Tibial nerve (tissue), 4 donors: ENCODE results near the gene DHRS1. TPM values are rescaled to one million over a fixed set of nuclear protein-coding genes. Genes with fewer than 3 reads are reported as not detected.

ENCODE experiments used
- DNase-seq, 2 donors: peaks; one replicate each; pipeline ENCODE4 v3.0.0-alpha.2; 2019; ENCODE audit warnings: low spot score in 2 of 2
- H3K27ac ChIP-seq, 4 donors: fragments of 200-600 bp; sonication (generic) in 3 of 4; one replicate each; pipeline ENCODE4 v1.5.1; 2017 to 2019; ENCODE audit warnings: mild to moderate bottlenecking in 1 of 4
- H3K27me3 ChIP-seq, 2 donors: fragments of 200-600 bp; sonication (generic) in 1 of 2; one replicate each; pipeline versions ENCODE4 v1.5.1 to v1.6.0; 2017 to 2019
- H3K36me3 ChIP-seq, 3 donors: fragments of 200-600 bp; sonication (generic); one replicate each; pipeline ENCODE4 v1.5.1; 2018 to 2019
- H3K4me1 ChIP-seq, 4 donors: fragments of 200-600 bp; sonication (generic) in 3 of 4; one replicate each; pipeline ENCODE4 v1.5.1; 2017 to 2019
- H3K4me3 ChIP-seq, 4 donors: fragments of 200-600 bp; sonication (generic) in 3 of 4; one replicate each; pipeline ENCODE4 v1.5.1; 2017 to 2019; ENCODE audit warnings: mild to moderate bottlenecking in 1 of 4, moderate library complexity in 1 of 4
- H3K9me3 ChIP-seq, 4 donors: fragments of 200-600 bp; sonication (generic) in 3 of 4; one replicate each; pipeline ENCODE4 v1.5.1; 2017 to 2019
- EP300 ChIP-seq, 2 donors: sonication (generic); formaldehyde crosslinking; IDR thresholded peaks; one replicate each; pipeline ENCODE4 v1.6.1; 2017; ENCODE audit warnings: antibody characterized with exemption in 2 of 2, mild to moderate bottlenecking in 1 of 2
- POLR2A ChIP-seq, 2 donors: fragments of 450-650 bp; IDR thresholded peaks; one replicate each; pipeline ENCODE4 v1.6.1; 2017; ENCODE audit warnings: antibody characterized with exemption in 2 of 2, mild to moderate bottlenecking in 2 of 2, moderate library complexity in 2 of 2
- WGBS, 2 donors: methylation state at CpG; one replicate each; pipeline ENCODE4 v1.1.5; 2018; 5-methylcytosine and 5-hydroxymethylcytosine counted together
- total RNA-seq, 4 donors: library from RNA; depleted of rRNA; stranded (reverse); fragments of >200 nt; gene quantifications; one replicate each; pipeline ENCODE4 v1.1.0, GENCODE V29; 2016
- TF ChIP-seq, protein P1 (sequence below), 5 experiments: fragments of 200-600 bp in 3 of 5; fragments of 450-650 bp in 2 of 5; sonication (generic) in 3 of 5; IDR thresholded peaks; one replicate each; pipeline ENCODE4 v1.5.1; 2016 to 2019; ENCODE audit warnings: antibody characterized with exemption in 5 of 5, mild to moderate bottlenecking in 3 of 5, moderate library complexity in 2 of 5

DHRS1 gene
- total RNA-seq, 4 donors from 2014 or later, result 15.7 to 43.5 (median 22.6) TPM

DNA sequence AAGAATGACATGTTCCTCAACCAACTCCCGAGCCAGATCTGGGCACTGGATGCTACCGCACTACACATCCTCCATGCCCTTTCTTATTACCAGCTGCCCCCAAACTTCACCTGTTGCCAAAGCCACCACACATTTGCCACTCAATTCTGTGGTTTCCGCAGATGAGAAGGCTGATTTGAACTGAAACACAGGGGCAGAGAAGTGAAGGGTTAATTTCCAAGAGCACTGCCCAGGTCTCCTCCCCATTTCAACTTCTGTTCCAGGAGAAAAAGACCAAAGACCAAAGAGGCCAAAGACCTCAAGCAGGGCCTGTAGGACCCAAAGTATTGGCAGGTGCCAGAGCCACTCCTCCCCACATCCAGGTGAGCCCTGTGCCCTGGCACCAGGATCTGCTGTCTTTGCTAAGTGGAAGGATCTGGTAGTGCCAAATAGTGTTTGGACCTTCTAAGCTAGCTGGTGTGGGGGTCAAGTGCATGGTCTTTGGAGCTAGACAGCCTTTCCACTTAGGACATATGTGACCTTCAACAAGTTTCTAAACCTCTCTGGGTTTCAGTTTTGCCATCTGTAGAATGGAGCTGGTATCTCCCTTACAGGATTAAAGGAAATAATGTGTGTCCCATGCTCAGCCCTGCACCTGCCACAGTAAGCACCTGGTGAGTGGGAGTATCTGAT, 8.0 kb downstream of the DHRS1 start:
- Histone ChIP-seq H3K36me3 (peaks cover 0 to 71% (median 17%) of the 10 kb centered on the region in 3 donors), H3K27ac (no peak overlapping the region), H3K9me3 (no peaks in the 10 kb centered on the region), H3K4me3 (no peak overlapping the region), H3K27me3 (no peaks in the 10 kb centered on the region), H3K4me1 (peaks cover 0 to 3% (median 0%) of the 10 kb centered on the region in 4 donors)
- WGBS, 2 donors, result 85 to 92% methylated on average over 3 of the region's 3 CpGs
- TF ChIP-seq, protein P1, sequence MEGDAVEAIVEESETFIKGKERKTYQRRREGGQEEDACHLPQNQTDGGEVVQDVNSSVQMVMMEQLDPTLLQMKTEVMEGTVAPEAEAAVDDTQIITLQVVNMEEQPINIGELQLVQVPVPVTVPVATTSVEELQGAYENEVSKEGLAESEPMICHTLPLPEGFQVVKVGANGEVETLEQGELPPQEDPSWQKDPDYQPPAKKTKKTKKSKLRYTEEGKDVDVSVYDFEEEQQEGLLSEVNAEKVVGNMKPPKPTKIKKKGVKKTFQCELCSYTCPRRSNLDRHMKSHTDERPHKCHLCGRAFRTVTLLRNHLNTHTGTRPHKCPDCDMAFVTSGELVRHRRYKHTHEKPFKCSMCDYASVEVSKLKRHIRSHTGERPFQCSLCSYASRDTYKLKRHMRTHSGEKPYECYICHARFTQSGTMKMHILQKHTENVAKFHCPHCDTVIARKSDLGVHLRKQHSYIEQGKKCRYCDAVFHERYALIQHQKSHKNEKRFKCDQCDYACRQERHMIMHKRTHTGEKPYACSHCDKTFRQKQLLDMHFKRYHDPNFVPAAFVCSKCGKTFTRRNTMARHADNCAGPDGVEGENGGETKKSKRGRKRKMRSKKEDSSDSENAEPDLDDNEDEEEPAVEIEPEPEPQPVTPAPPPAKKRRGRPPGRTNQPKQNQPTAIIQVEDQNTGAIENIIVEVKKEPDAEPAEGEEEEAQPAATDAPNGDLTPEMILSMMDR (IDR thresholded peaks at IDR 0.05), result no peak
- TF ChIP-seq POLR2A (IDR thresholded peaks at IDR 0.05) (no peak), EP300 (IDR thresholded peaks at IDR 0.05) (no peak)
- DNase-seq, result no peak

DNA sequence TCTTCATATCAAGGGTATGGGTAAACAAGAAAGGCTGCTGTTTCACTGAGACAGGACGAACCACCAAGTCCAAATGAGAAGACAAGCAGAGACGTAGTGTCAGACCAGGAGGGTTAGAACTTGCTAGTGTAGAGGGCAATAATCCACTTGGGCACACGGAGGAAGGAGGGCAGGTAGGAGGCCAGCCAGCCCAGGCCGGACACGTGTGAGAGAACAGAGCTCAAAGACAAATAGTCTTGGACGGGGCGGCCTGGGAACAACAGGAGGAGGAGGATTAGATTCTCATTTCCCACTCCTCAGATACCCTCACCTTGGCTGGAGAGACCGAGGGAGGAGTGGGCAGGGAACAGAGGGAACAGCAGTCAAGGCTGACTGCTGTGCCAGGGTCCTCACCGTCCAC, 8.8 kb downstream of the DHRS1 start:
- Histone ChIP-seq H3K27ac (no peak overlapping the region), H3K36me3 (peaks cover 0 to 63% (median 13%) of the 10 kb centered on the region in 3 donors), H3K9me3 (no peaks in the 10 kb centered on the region), H3K4me1 (no peaks in the 10 kb centered on the region), H3K4me3 (no peak overlapping the region), H3K27me3 (no peaks in the 10 kb centered on the region)
- DNase-seq, result no peak
- TF ChIP-seq POLR2A (IDR thresholded peaks at IDR 0.05), result no peak
- TF ChIP-seq EP300 (IDR thresholded peaks at IDR 0.05), result no peak
- TF ChIP-seq, protein P1 (IDR thresholded peaks at IDR 0.05), result no peak
- WGBS, 2 donors, result 72 to 87% methylated on average over 9 of the region's 9 CpGs

DNA sequence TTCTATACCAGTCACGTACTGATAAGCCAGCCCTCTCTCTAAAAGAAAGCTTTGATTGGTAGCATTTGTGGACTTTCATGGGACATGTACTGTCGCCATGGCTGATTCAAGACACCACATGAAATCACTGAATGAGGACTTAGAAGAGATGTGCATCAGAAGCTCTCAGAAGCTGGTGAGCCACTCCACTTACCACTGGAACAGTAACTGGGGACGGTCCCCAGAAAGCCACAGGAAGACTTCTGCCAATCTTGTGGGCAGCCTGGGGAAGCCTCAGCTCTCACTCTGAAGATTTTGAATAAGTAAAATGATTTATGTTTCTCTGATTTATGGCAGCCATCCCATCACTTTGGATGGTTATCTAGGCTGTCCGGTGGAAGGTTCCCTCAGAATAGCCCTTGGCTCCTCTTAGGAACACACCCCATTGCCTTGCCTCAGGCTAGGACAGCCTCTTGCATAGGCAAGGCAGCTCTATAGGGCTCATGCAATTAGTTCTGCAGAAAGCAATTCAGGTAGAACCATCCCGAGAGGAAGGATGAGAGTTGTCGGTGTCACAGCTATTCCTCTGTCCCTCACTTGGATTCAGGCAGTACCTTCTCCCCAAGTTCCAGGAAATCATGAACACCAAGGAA, 9.8 kb downstream of the DHRS1 start:
- TF ChIP-seq, protein P1 (IDR thresholded peaks at IDR 0.05), result no peak
- TF ChIP-seq POLR2A (IDR thresholded peaks at IDR 0.05) (no peak), EP300 (IDR thresholded peaks at IDR 0.05) (no peak)
- H3K27ac ChIP-seq, result no peak overlapping the region
- DNase-seq, result no peak
- 84 to 87% methylated on average over 6 of the region's 6 CpGs for WGBS, 2 donors
- H3K4me3 ChIP-seq, result no peak overlapping the region
- peaks cover 0 to 55% (median 12%) of the 10 kb centered on the region in 3 donors for H3K36me3 ChIP-seq
- no peaks in the 10 kb centered on the region for H3K4me1 ChIP-seq
- no peaks in the 10 kb centered on the region for H3K27me3 ChIP-seq
- no peaks in the 10 kb centered on the region for H3K9me3 ChIP-seq

DNA sequence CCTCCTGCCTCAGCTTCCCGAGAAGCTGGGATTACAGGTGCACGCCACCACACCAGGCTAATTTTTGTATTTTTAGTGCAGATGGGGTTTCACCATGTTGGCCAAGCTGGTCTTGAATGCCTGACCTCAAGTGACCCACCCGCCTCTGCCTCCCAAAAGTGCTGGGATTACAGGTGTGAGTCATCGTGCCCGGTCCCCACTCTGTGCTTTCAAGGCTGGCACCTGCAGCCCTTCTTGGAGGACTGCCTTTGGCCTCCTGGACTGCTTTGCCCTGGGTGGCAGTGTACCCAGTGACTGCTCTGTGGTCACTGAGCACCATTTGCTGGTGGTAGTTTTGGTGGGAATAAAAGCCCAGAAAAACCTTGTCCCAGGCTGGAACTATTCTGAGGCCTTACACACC, 12.6 kb downstream of the DHRS1 start:
- 94 to 97% methylated on average over 5 of the region's 5 CpGs for WGBS, 2 donors
- Histone ChIP-seq H3K4me1 (peaks cover 0 to 6% (median 0%) of the 10 kb centered on the region in 4 donors), H3K27ac (no peak overlapping the region), H3K4me3 (no peak overlapping the region), H3K27me3 (no peaks in the 10 kb centered on the region), H3K9me3 (no peaks in the 10 kb centered on the region), H3K36me3 (peaks cover 0 to 33% (median 12%) of the 10 kb centered on the region in 3 donors)
- DNase-seq, result no peak
- TF ChIP-seq, protein P1 (IDR thresholded peaks at IDR 0.05), result no peak
- no peak for TF ChIP-seq EP300 (IDR thresholded peaks at IDR 0.05)
- no peak for TF ChIP-seq POLR2A (IDR thresholded peaks at IDR 0.05)

DNA sequence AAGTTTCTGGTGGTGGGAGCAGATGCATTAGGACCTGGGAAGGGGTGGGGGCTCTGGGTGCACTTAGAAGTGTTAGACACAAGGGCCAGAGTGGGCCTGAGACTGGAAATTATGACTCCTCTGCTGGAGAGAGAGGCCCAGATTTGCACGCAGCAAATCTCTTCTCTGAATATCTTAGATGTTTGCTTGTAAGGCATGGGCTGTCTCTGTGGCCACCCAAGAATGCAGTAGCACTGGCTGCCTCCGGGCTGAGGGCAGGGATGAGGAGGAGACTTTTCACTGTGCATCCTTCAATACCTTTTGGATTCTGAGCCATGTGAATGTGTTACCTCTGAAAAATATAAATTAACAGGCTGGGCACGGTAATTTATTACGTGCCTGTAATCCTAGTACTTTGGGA, 14.2 kb downstream of the DHRS1 start:
- H3K27ac ChIP-seq, result no peak overlapping the region
- H3K9me3 ChIP-seq, result no peaks in the 10 kb centered on the region
- no peaks in the 10 kb centered on the region for H3K27me3 ChIP-seq
- peaks cover 0 to 17% (median 6%) of the 10 kb centered on the region in 3 donors for H3K36me3 ChIP-seq
- TF ChIP-seq, protein P1 (IDR thresholded peaks at IDR 0.05), result no peak
- TF ChIP-seq EP300 (IDR thresholded peaks at IDR 0.05) (no peak), POLR2A (IDR thresholded peaks at IDR 0.05) (no peak)
- DNase-seq, result no peak
- 72 to 75% methylated on average over 4 of the region's 4 CpGs for WGBS, 2 donors
- no peak overlapping the region for H3K4me3 ChIP-seq
- H3K4me1 ChIP-seq, result peaks cover 0 to 19% (median 0%) of the 10 kb centered on the region in 4 donors
